Activated T-helper 1 cell treated with anti-CD3 and anti-CD28 coated beads, Interleukin-12 subunit alpha, Interleukin-12 subunit beta, Interleukin-2, Interleukin-4 antibody, amounts not matched to agents 30 ng/mL and 10 ng/mL and 1 ng/mL, durations not matched to agents 14 hours and 24 hours and 36 hours (primary cell): ENCODE data around the gene NBAS. TPM values are rescaled to one million over a fixed set of nuclear protein-coding genes. Genes with fewer than 3 reads are reported as not detected.

Experiments used
- DNase-seq: peaks from one replicate; pipeline ENCODE4 v3.0.0; 2021; ENCODE audit warnings: low spot score
- H3K27ac Mint-ChIP-seq: one replicate; pipeline ENCODE4 v1.8.0; 2021; ENCODE audit warnings: mild to moderate bottlenecking, mixed read lengths
- H3K27me3 Mint-ChIP-seq: one replicate; pipeline ENCODE4 v1.8.0; 2022; ENCODE audit warnings: mild to moderate bottlenecking, moderate library complexity, mixed read lengths; ENCODE audit not compliant: insufficient read depth
- H3K36me3 Mint-ChIP-seq: one replicate; pipeline ENCODE4 v1.8.0; 2021; ENCODE audit warnings: low read depth, mixed read lengths
- H3K4me1 Mint-ChIP-seq: one replicate; pipeline ENCODE4 v1.8.0; 2021; ENCODE audit warnings: low read depth, mixed read lengths
- H3K4me3 Mint-ChIP-seq: one replicate; pipeline ENCODE4 v1.8.0; 2021; ENCODE audit warnings: mild to moderate bottlenecking, moderate library complexity, mixed read lengths
- H3K9me3 Mint-ChIP-seq: one replicate; pipeline ENCODE4 v1.8.0; 2021; ENCODE audit warnings: mixed read lengths
- intact Hi-C: fragments of 100-400 bp; cut with micrococcal nuclease; formaldehyde crosslinking; loops from one replicate; pipeline ENCODE4 v1.15.1; 2024
- total RNA-seq: library from RNA; stranded (reverse); gene quantifications from 2 replicates; pipeline ENCODE4 v1.2.3, GENCODE V29; 2022

Gene NBAS
- total RNA-seq, 1 donor from 2014 or later: 33.6 TPM

GRCh38 chr2:15494877-15495276, 66.3 kb downstream of the NBAS start:
- Mint-ChIP-seq H3K4me1 (peaks cover under 1% of the 10 kb centered on the region), H3K4me3 (no peak overlapping the region), H3K27ac (no peak overlapping the region), H3K9me3 (peaks cover 5% of the 10 kb centered on the region), H3K36me3 (peaks cover 17% of the 10 kb centered on the region), H3K27me3 (no peaks in the 10 kb centered on the region)
- no peak for DNase-seq
- intact Hi-C loops: no loop called here

GRCh38 chr2:15492773-15493325, 68.3 kb downstream of the NBAS start:
- no peak overlapping the region for H3K27ac Mint-ChIP-seq
- H3K36me3 Mint-ChIP-seq: peaks cover 7% of the 10 kb centered on the region
- no peak overlapping the region for H3K4me3 Mint-ChIP-seq
- no peaks in the 10 kb centered on the region for H3K9me3 Mint-ChIP-seq
- no peak for DNase-seq
- intact Hi-C loops: no loop called here
- H3K4me1 Mint-ChIP-seq: peaks cover 5% of the 10 kb centered on the region
- H3K27me3 Mint-ChIP-seq: no peaks in the 10 kb centered on the region

GRCh38 chr2:15486770-15487169, 74.4 kb downstream of the NBAS start:
- peaks cover 5% of the 10 kb centered on the region for H3K4me1 Mint-ChIP-seq
- no peaks in the 10 kb centered on the region for H3K27me3 Mint-ChIP-seq
- no peaks in the 10 kb centered on the region for H3K9me3 Mint-ChIP-seq
- no peak overlapping the region for H3K4me3 Mint-ChIP-seq
- intact Hi-C loops: no loop called here
- DNase-seq: no peak
- H3K36me3 Mint-ChIP-seq: peaks cover 15% of the 10 kb centered on the region
- H3K27ac Mint-ChIP-seq: no peak overlapping the region

- Mint-ChIP-seq H3K27me3 (no peaks in the 10 kb centered on the region), H3K27ac (no peak overlapping the region), H3K36me3 (peaks cover 20% of the 10 kb centered on the region), H3K4me1 (peaks cover 5% of the 10 kb centered on the region), H3K9me3 (no peaks in the 10 kb centered on the region), H3K4me3 (no peak overlapping the region)
- DNase-seq: no peak
- intact Hi-C loops: no loop called here
Measured at GRCh38 chr2:15485949-15486348, 75.2 kb downstream of the NBAS start.

GRCh38 chr2:15481000-15481399, 80.1 kb downstream of the NBAS start:
- H3K4me3 Mint-ChIP-seq: no peak overlapping the region
- intact Hi-C loops: no loop called here

GRCh38 chr2:15480552-15480951, 80.6 kb downstream of the NBAS start:
- Mint-ChIP-seq H3K9me3 (no peaks in the 10 kb centered on the region), H3K4me3 (no peak overlapping the region), H3K27me3 (no peaks in the 10 kb centered on the region), H3K4me1 (no peaks in the 10 kb centered on the region), H3K36me3 (peaks cover 22% of the 10 kb centered on the region), H3K27ac (no peak overlapping the region)
- DNase-seq: no peak
- intact Hi-C loops: no loop called here

More at GRCh38 chr2:15481000-15481399, 80.1 kb downstream of the NBAS start:
- Mint-ChIP-seq H3K27ac (no peak overlapping the region), H3K9me3 (no peaks in the 10 kb centered on the region), H3K36me3 (peaks cover 24% of the 10 kb centered on the region), H3K27me3 (no peaks in the 10 kb centered on the region), H3K4me1 (no peaks in the 10 kb centered on the region)
- no peak for DNase-seq

GRCh38 chr2:15472876-15473275, 88.3 kb downstream of the NBAS start:
- intact Hi-C loops: no loop called here

GRCh38 chr2:15472133-15472532, 89.0 kb downstream of the NBAS start:
- Mint-ChIP-seq H3K27ac (no peak overlapping the region), H3K27me3 (no peaks in the 10 kb centered on the region), H3K4me1 (peaks cover 7% of the 10 kb centered on the region), H3K36me3 (peaks cover 42% of the 10 kb centered on the region), H3K9me3 (peaks cover 5% of the 10 kb centered on the region), H3K4me3 (no peak overlapping the region)
- intact Hi-C loops: no loop called here
- no peak for DNase-seq

More at GRCh38 chr2:15472876-15473275, 88.3 kb downstream of the NBAS start:
- no peak for DNase-seq
- Mint-ChIP-seq H3K36me3 (peaks cover 40% of the 10 kb centered on the region), H3K4me1 (peaks cover 7% of the 10 kb centered on the region), H3K4me3 (no peak overlapping the region), H3K27ac (peak overlapping the region; percentile 36), H3K9me3 (peaks cover 5% of the 10 kb centered on the region), H3K27me3 (no peaks in the 10 kb centered on the region)

GRCh38 chr2:15471606-15472005, 89.5 kb downstream of the NBAS start:
- intact Hi-C loops: no loop called here
- Mint-ChIP-seq H3K27ac (no peak overlapping the region), H3K27me3 (no peaks in the 10 kb centered on the region), H3K4me1 (peaks cover 7% of the 10 kb centered on the region), H3K9me3 (peaks cover 5% of the 10 kb centered on the region), H3K36me3 (peaks cover 42% of the 10 kb centered on the region), H3K4me3 (no peak overlapping the region)
- no peak for DNase-seq

- Mint-ChIP-seq H3K27me3 (no peaks in the 10 kb centered on the region), H3K36me3 (peaks cover 28% of the 10 kb centered on the region), H3K4me1 (no peaks in the 10 kb centered on the region)
Measured at GRCh38 chr2:15460112-15460620, 101.0 kb downstream of the NBAS start.

GRCh38 chr2:15458277-15458676, 102.9 kb downstream of the NBAS start:
- no peaks in the 10 kb centered on the region for H3K27me3 Mint-ChIP-seq
- intact Hi-C loops: no loop called here
- H3K27ac Mint-ChIP-seq: no peak overlapping the region
- no peak overlapping the region for H3K4me3 Mint-ChIP-seq
- peaks cover 20% of the 10 kb centered on the region for H3K36me3 Mint-ChIP-seq
- H3K4me1 Mint-ChIP-seq: no peaks in the 10 kb centered on the region
- H3K9me3 Mint-ChIP-seq: no peaks in the 10 kb centered on the region
- no peak for DNase-seq

More at GRCh38 chr2:15460112-15460620, 101.0 kb downstream of the NBAS start:
- DNase-seq: no peak
- Mint-ChIP-seq H3K27ac (no peak overlapping the region), H3K4me3 (no peak overlapping the region), H3K9me3 (no peaks in the 10 kb centered on the region)
- intact Hi-C loops: no loop called here

GRCh38 chr2:15457868-15458267, 103.3 kb downstream of the NBAS start:
- Mint-ChIP-seq H3K27ac (no peak overlapping the region), H3K27me3 (no peaks in the 10 kb centered on the region), H3K4me3 (no peak overlapping the region), H3K36me3 (peaks cover 23% of the 10 kb centered on the region), H3K9me3 (no peaks in the 10 kb centered on the region), H3K4me1 (no peaks in the 10 kb centered on the region)
- DNase-seq: no peak
- intact Hi-C loops: no loop called here

GRCh38 chr2:15456352-15456751, 104.8 kb downstream of the NBAS start:
- intact Hi-C loops: no loop called here
- Mint-ChIP-seq H3K36me3 (peaks cover 21% of the 10 kb centered on the region), H3K9me3 (no peaks in the 10 kb centered on the region), H3K4me3 (no peak overlapping the region), H3K4me1 (no peaks in the 10 kb centered on the region), H3K27ac (no peak overlapping the region), H3K27me3 (no peaks in the 10 kb centered on the region)
- no peak for DNase-seq

- no peak for DNase-seq
- Mint-ChIP-seq H3K27ac (no peak overlapping the region), H3K4me1 (no peaks in the 10 kb centered on the region), H3K27me3 (no peaks in the 10 kb centered on the region), H3K9me3 (peaks cover 6% of the 10 kb centered on the region), H3K4me3 (no peak overlapping the region), H3K36me3 (peaks cover 23% of the 10 kb centered on the region)
- intact Hi-C loops: no loop called here
Measured at GRCh38 chr2:15450808-15451207, 110.3 kb downstream of the NBAS start.
